HCT116 (cell line): ENCODE data around the gene CHAD. TPM values are rescaled to one million over a fixed set of nuclear protein-coding genes. Genes with fewer than 3 reads are reported as not detected.

ENCODE experiments used
- ATAC-seq: fragments of 200-7000 bp; cut with Tn5 transposase; 2 replicates; pipeline ENCODE4 v1.9.1; 2020; ENCODE audit warnings: mild to moderate bottlenecking, moderate library complexity
- BruUV-seq: library from RNA; stranded (reverse); fragments of 400-500 nt; replicated peaks from 2 replicates; lab custom pipeline; 2021; lab: Mats Ljungman, UMichigan
- CTCF ChIA-PET: fragments of 300-600 bp; sonication (Branson Sonifier 250); formaldehyde crosslinking; loops from one replicate; lab custom pipeline; 2021; ENCODE audit warnings: antibody characterized with exemption; lab: Charles Lee
- POLR2A ChIA-PET: fragments of 300-600, 350-600 bp; sonication (Branson Sonifier 250); formaldehyde crosslinking; loops from one replicate; lab custom pipeline; 2021; ENCODE audit warnings: antibody characterized with exemption; lab: Charles Lee
- RAD21 ChIA-PET, 2 experiments: fragments of 300-600 bp; sonication (Branson Sonifier 250); formaldehyde crosslinking; loops; one replicate each; lab custom pipeline; 2023; ENCODE audit warnings: low total read pairs in 2 of 2; ENCODE audit not compliant: uncharacterized antibody in 2 of 2, unreplicated experiment in 2 of 2, low non-redundant PET in 1 of 2; lab: Charles Lee
- DNase-seq: peaks from one replicate; pipeline ENCODE4 v3.0.0-alpha.2; 2010; ENCODE audit warnings: low read depth, low spot score
- H2AFZ ChIP-seq: fragments of 200-600 bp; shearing (Covaris generic), sonication (generic); 2 replicates; pipeline ENCODE4 v1.6.1; 2017; ENCODE audit warnings: low read depth, mixed run types, mixed read lengths, antibody characterized with exemption, low read length; ENCODE audit not compliant: poor library complexity, severe bottlenecking
- H3K27ac ChIP-seq: 2 replicates; pipeline ENCODE4 v1.5.1; 2012; ENCODE audit warnings: low read depth, low read length
- H3K27me3 ChIP-seq: fragments of 200-600 bp; sonication (generic); 2 replicates; pipeline ENCODE4 v1.6.1; 2016; ENCODE audit warnings: mixed run types, low read length, mixed read lengths; ENCODE audit not compliant: insufficient read depth
- H3K36me3 ChIP-seq, 2 experiments: fragments of 200-500 bp in 1 of 2; fragments of 200-600 bp in 1 of 2; sonication (Bioruptor generic) in 1 of 2; sonication (generic) in 1 of 2; 2 replicates each; pipeline versions ENCODE4 v1.5.1 to v1.6.1; 2014 to 2016; ENCODE audit warnings: low read length in 2 of 2, inconsistent platforms in 1 of 2, mixed read lengths in 1 of 2, mixed run types in 1 of 2; ENCODE audit not compliant: insufficient read depth in 2 of 2, control insufficient read depth in 1 of 2
- H3K4me1 ChIP-seq, 2 experiments: fragments of 200-600 bp in 1 of 2; sonication (generic) in 1 of 2; 2 replicates each; pipeline versions ENCODE4 v1.5.1 to v1.6.1; 2012 to 2017; ENCODE audit warnings: low read length in 2 of 2, inconsistent platforms in 1 of 2, mild to moderate bottlenecking in 1 of 2, mixed read lengths in 1 of 2, mixed run types in 1 of 2, moderate library complexity in 1 of 2; ENCODE audit not compliant: insufficient read depth in 2 of 2, control insufficient read depth in 1 of 2
- H3K4me2 ChIP-seq: fragments of 200-600 bp; sonication (generic); 2 replicates; pipeline ENCODE4 v1.6.1; 2017; ENCODE audit warnings: mixed run types, low read length, mixed read lengths
- H3K4me3 ChIP-seq, 2 experiments: fragments of 200-600 bp in 1 of 2; sonication (generic) in 1 of 2; replicated peaks in 1 of 2; 2 replicates each; pipeline ENCODE4 v1.5.1; 2011 to 2016; ENCODE audit warnings: low read length in 2 of 2, control low read depth in 1 of 2, low read depth in 1 of 2, mild to moderate bottlenecking in 1 of 2, mixed read lengths in 1 of 2, mixed run types in 1 of 2
- H3K79me2 ChIP-seq: fragments of 200-600 bp; sonication (generic); 2 replicates; pipeline ENCODE4 v1.6.1; 2017; ENCODE audit warnings: mild to moderate bottlenecking, mixed run types, low read length, moderate library complexity, mixed read lengths; ENCODE audit not compliant: insufficient read depth
- H3K9ac ChIP-seq: fragments of 200-600 bp; sonication (generic); 2 replicates; pipeline ENCODE4 v1.6.1; 2016; ENCODE audit warnings: low read length, mixed read lengths
- H3K9me2 ChIP-seq: fragments of 200-600 bp; sonication (generic), shearing (Covaris generic); 2 replicates; pipeline ENCODE4 v1.6.1; 2017; ENCODE audit warnings: mixed run types, mild to moderate bottlenecking, moderate library complexity; ENCODE audit not compliant: insufficient read depth
- H3K9me3 ChIP-seq, 2 experiments: fragments of 200-500 bp in 1 of 2; fragments of 200-600 bp in 1 of 2; sonication (Bioruptor generic) in 1 of 2; sonication (generic) in 1 of 2; 2 replicates each; pipeline ENCODE4 v1.6.1; 2014 to 2017; ENCODE audit warnings: low read length in 2 of 2, mixed read lengths in 2 of 2, inconsistent platforms in 1 of 2, low read depth in 1 of 2, mild to moderate bottlenecking in 1 of 2, mixed run types in 1 of 2, moderate library complexity in 1 of 2; ENCODE audit not compliant: control insufficient read depth in 1 of 2, insufficient read depth in 1 of 2
- H4K20me1 ChIP-seq: fragments of 200-600 bp; sonication (generic), shearing (Covaris generic); 2 replicates; pipeline ENCODE4 v1.6.1; 2017; ENCODE audit warnings: mixed run types, mild to moderate bottlenecking, moderate library complexity; ENCODE audit not compliant: insufficient read depth
- ELF1 ChIP-seq: IDR thresholded peaks from 2 replicates; pipeline ENCODE4 v1.6.1; 2012; ENCODE audit warnings: low read depth, borderline replicate concordance
- EZH2 ChIP-seq: fragments of 200-600 bp; sonication (generic); IDR thresholded peaks from 2 replicates; pipeline ENCODE4 v1.6.1; 2017; ENCODE audit warnings: antibody characterized with exemption, mixed run types
- EZH2phosphoT487 ChIP-seq: fragments of 200-600 bp; IDR thresholded peaks from 2 replicates; pipeline ENCODE4 v1.6.1; 2018; ENCODE audit warnings: antibody characterized with exemption, borderline replicate concordance
- FOSL1 ChIP-seq: IDR thresholded peaks from 2 replicates; pipeline ENCODE4 v1.6.1; 2012; ENCODE audit warnings: low read depth
- JUND ChIP-seq: IDR thresholded peaks from 2 replicates; pipeline ENCODE4 v1.6.1; 2012
- POLR2AphosphoS5 ChIP-seq: IDR thresholded peaks from 2 replicates; pipeline ENCODE4 v1.6.1; 2011; ENCODE audit warnings: mild to moderate bottlenecking, low read depth, low read length, moderate library complexity
- RAD21 ChIP-seq: IDR thresholded peaks from 2 replicates; pipeline ENCODE4 v1.6.1; 2012; ENCODE audit warnings: low read depth, mild to moderate bottlenecking
- SIN3A ChIP-seq: IDR thresholded peaks from 2 replicates; pipeline ENCODE4 v1.6.1; 2012; ENCODE audit warnings: low read depth
- SP1 ChIP-seq: IDR thresholded peaks from 2 replicates; pipeline ENCODE4 v1.6.1; 2012; ENCODE audit warnings: low read depth
- TCF7L2 ChIP-seq: IDR thresholded peaks from 2 replicates; pipeline ENCODE4 v1.7.0; 2011; ENCODE audit warnings: borderline replicate concordance, inconsistent platforms; ENCODE audit not compliant: insufficient read depth, insufficient read length; ENCODE audit errors: extremely low read depth
- YY1 ChIP-seq: IDR thresholded peaks from 2 replicates; pipeline ENCODE4 v1.6.1; 2011; ENCODE audit warnings: low read length, low read depth, moderate library complexity, mild to moderate bottlenecking; ENCODE audit not compliant: insufficient replicate concordance; ENCODE audit errors: extremely low read depth
- ZFX ChIP-seq: fragments of 450-650 bp; IDR thresholded peaks from 2 replicates; pipeline ENCODE4 v1.6.1; 2017
- ZNF274 ChIP-seq: fragments of 200-500 bp; sonication (Bioruptor generic); IDR thresholded peaks from 2 replicates; pipeline ENCODE4 v1.6.1; 2014; ENCODE audit warnings: mild to moderate bottlenecking, low read depth, low read length, inconsistent platforms
- intact Hi-C: fragments of 100-400 bp; cut with micrococcal nuclease; formaldehyde crosslinking; loops from 2 replicates; pipeline ENCODE4 v1.10.0; 2022
- total RNA-seq: library from RNA; stranded (reverse); gene quantifications from one replicate; pipeline ENCODE4 v1.2.1, GENCODE V29; 2021; ENCODE audit not compliant: unreplicated experiment
- TF ChIP-seq, protein P1 (sequence below): IDR thresholded peaks from 2 replicates; pipeline ENCODE4 v1.6.1; 2011; ENCODE audit warnings: mild to moderate bottlenecking, low read length, moderate library complexity; ENCODE audit not compliant: insufficient replicate concordance; ENCODE audit errors: extremely low read depth
- TF ChIP-seq, protein P2 (sequence below): IDR thresholded peaks from 2 replicates; pipeline ENCODE4 v1.6.1; 2012
- TF ChIP-seq, protein P3 (sequence below): IDR thresholded peaks from 2 replicates; pipeline ENCODE4 v1.6.1; 2012

The CHAD gene
- total RNA-seq, 1 experiment from 2014 or later = not detected

DNA sequence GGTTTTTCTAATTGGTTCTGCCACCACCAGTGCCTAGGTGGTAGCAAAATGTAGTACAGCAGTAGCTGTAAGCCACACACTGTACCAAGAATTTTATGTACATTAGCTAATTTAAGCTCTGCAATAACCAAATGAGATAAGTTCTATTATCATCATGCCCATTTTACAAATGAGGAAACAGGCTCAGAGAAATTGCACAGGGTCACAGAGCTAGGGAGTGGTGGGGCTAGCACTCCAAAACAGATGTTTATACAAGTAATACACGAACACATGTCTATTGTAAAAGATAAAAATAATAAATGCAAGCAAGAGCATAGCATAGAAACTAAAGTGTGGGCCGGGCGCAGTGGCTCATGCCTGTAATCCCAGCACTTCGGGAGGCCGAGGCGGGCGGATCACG is 23.5 kb upstream of the CHAD start:
- Histone ChIP-seq H3K9ac (no peak overlapping the region), H4K20me1 (no peaks in the 10 kb centered on the region)
- POLR2A ChIA-PET = no interaction called here

More for the DNA sequence above, 23.5 kb upstream of the CHAD start:
- Histone ChIP-seq H3K4me1 (peaks cover 9 to 26% of the 10 kb centered on the region in 2 experiments), H3K9me3 (no peaks in the 10 kb centered on the region), H3K79me2 (no peaks in the 10 kb centered on the region), H3K4me3 (no peak overlapping the region), H3K9me2 (no peaks in the 10 kb centered on the region), H3K36me3 (no peaks in the 10 kb centered on the region), H2AFZ (no peak overlapping the region), H3K27me3 (no peaks in the 10 kb centered on the region), H3K4me2 (no peak overlapping the region), H3K27ac (no peak overlapping the region)
- intact Hi-C loops = no loop called here
- ATAC-seq = no peak
- ChIA-PET CTCF (interaction anchor here (0.6 to 2.5 kb wide), 2 partner anchors 9 to 131 kb away, joined by 3 to 7 read pairs; no protein-coding TSS in a partner anchor), RAD21 (no interaction called here)
- BruUV-seq = no TSS peak
- TF ChIP-seq, protein P1, sequence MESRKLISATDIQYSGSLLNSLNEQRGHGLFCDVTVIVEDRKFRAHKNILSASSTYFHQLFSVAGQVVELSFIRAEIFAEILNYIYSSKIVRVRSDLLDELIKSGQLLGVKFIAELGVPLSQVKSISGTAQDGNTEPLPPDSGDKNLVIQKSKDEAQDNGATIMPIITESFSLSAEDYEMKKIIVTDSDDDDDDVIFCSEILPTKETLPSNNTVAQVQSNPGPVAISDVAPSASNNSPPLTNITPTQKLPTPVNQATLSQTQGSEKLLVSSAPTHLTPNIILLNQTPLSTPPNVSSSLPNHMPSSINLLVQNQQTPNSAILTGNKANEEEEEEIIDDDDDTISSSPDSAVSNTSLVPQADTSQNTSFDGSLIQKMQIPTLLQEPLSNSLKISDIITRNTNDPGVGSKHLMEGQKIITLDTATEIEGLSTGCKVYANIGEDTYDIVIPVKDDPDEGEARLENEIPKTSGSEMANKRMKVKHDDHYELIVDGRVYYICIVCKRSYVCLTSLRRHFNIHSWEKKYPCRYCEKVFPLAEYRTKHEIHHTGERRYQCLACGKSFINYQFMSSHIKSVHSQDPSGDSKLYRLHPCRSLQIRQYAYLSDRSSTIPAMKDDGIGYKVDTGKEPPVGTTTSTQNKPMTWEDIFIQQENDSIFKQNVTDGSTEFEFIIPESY = no peak
- TF ChIP-seq ZFX (no peak), ZNF274 (no peak), RAD21 (no peak), EZH2 (no peak), POLR2AphosphoS5 (no peak), EZH2phosphoT487 (no peak), FOSL1 (no peak), TCF7L2 (no peak), ELF1 (no peak), JUND (no peak), SP1 (no peak), YY1 (no peak), SIN3A (no peak)
- TF ChIP-seq, protein P2, sequence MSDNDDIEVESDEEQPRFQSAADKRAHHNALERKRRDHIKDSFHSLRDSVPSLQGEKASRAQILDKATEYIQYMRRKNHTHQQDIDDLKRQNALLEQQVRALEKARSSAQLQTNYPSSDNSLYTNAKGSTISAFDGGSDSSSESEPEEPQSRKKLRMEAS = no peak
- TF ChIP-seq, protein P3, sequence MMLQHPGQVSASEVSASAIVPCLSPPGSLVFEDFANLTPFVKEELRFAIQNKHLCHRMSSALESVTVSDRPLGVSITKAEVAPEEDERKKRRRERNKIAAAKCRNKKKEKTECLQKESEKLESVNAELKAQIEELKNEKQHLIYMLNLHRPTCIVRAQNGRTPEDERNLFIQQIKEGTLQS = no peak
- DNase-seq = no peak
